Activated CD4-positive, alpha-beta memory T cell treated with anti-CD3 and anti-CD28 coated beads, Interleukin-2, amount 10 ng/mL, durations not matched to agents 7 days and 5 days (primary cell): ENCODE data around the gene SCTR. TPM values are rescaled to one million over a fixed set of nuclear protein-coding genes. Genes with fewer than 3 reads are reported as not detected.

Experiments
- CTCF ChIA-PET: fragments of 350-600 bp; sonication (Branson Sonifier 250); formaldehyde crosslinking; loops from one replicate; lab custom pipeline; 2021; ENCODE audit warnings: antibody characterized with exemption, inconsistent platforms; lab: Charles Lee
- POLR2A ChIA-PET: fragments of 350-600 bp; sonication (Branson Sonifier 250); formaldehyde crosslinking; loops from one replicate; lab custom pipeline; 2021; ENCODE audit warnings: antibody characterized with exemption; lab: Charles Lee
- DNase-seq: peaks from one replicate; pipeline ENCODE4 v3.0.0-alpha.2; 2020
- H3K27ac Mint-ChIP-seq: one replicate; pipeline ENCODE4 v1.8.0; 2021; ENCODE audit warnings: mild to moderate bottlenecking, mixed read lengths
- H3K27me3 Mint-ChIP-seq: one replicate; pipeline ENCODE4 v1.8.0; 2021; ENCODE audit warnings: mixed read lengths
- H3K36me3 Mint-ChIP-seq: one replicate; pipeline ENCODE4 v1.8.0; 2021; ENCODE audit warnings: low read depth, mixed read lengths
- H3K4me1 Mint-ChIP-seq: one replicate; pipeline ENCODE4 v1.8.0; 2021; ENCODE audit warnings: mixed read lengths
- H3K4me3 Mint-ChIP-seq: one replicate; pipeline ENCODE4 v1.8.0; 2021; ENCODE audit warnings: mild to moderate bottlenecking, mixed read lengths
- H3K9me3 Mint-ChIP-seq: one replicate; pipeline ENCODE4 v1.8.0; 2021; ENCODE audit warnings: mixed read lengths
- total RNA-seq, 2 experiments: library from RNA; stranded (reverse); gene quantifications; one replicate each; pipeline ENCODE4 v1.2.3, GENCODE V29; 2021

SCTR gene
- total RNA-seq, 2 experiments from 2014 or later: not detected

DNA sequence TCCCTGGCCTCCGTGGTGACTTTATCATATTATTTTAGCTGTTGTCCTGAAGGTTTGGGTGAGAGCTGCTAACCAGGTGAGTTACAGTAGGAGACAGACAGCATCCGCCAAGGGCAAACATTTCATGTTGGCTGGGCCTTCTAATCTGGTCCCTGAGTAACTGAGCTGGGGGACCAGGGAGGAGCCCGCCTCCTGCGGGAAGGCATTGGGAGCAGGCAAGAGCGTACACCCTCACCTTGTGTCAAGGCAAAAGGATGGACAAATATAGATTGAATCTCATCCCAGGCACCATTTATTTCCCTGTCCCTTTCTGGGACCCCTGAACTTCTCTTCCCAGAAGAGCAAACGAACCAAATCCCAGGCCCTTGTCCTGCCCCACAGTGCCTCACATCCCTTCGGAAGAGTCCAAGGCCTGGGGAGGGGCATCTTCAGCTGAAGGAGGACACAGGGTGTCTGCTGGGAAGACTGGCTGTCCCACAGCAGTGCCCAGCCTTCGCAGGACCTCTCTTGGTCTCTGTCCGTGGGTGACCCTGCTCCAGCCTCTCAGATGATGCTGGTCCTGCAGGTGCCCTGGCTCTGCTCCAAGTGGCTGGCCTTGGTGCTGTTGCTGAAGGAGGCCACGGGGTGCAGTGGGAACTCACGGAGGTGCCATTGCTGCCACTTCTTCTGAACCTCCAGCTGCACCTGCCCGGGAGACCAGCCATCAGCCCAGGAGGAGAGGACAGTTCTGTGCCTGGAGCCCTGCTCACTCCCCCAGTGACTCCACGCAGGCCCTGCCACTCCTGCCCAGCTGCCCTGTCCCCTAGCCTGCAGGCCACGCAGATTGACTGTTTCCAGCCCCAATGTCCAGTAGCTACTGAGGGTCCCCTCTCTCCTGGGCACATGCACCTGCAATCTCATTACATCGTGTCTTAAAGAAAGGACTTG is 84.4 kb downstream of the SCTR start:
- Mint-ChIP-seq H3K27me3 (no peaks in the 10 kb centered on the region), H3K4me1 (no peaks in the 10 kb centered on the region), H3K27ac (no peak overlapping the region), H3K4me3 (no peak overlapping the region), H3K36me3 (no peaks in the 10 kb centered on the region), H3K9me3 (no peaks in the 10 kb centered on the region)
- POLR2A ChIA-PET: no interaction called here
- CTCF ChIA-PET: no interaction called here
- no peak for DNase-seq

DNA sequence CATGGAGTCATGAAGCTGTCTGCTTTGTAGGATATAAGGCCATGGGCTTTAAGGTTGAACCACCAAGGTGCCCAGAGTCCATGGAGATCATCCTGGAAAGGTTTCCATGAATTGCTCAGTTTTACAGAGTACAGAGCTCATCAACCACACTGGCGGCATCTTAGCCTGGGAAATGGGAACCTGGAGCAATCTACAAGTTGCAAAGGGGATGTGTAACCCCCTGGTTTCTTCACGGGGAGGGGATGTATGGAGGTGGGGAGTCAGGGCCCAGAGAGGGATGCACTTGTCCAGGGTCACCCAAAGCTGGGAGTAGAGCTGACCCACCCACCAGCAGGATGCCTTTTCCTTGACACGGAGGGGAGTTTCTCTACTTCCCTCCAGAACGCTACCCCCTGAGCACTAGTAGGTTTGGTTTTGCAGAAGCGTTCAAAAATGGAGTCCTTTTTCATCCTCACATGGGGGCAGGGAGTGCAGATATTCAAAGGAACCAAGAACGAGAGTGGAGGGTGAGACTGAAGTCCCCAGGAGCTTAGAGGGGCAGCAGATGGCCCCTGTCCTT is 85.5 kb downstream of the SCTR start:
- Mint-ChIP-seq H3K4me1 (no peaks in the 10 kb centered on the region), H3K4me3 (no peak overlapping the region), H3K9me3 (no peaks in the 10 kb centered on the region), H3K36me3 (no peaks in the 10 kb centered on the region), H3K27me3 (peaks cover 4% of the 10 kb centered on the region), H3K27ac (no peak overlapping the region)
- ChIA-PET CTCF (no interaction called here), POLR2A (no interaction called here)
- DNase-seq: no peak

DNA sequence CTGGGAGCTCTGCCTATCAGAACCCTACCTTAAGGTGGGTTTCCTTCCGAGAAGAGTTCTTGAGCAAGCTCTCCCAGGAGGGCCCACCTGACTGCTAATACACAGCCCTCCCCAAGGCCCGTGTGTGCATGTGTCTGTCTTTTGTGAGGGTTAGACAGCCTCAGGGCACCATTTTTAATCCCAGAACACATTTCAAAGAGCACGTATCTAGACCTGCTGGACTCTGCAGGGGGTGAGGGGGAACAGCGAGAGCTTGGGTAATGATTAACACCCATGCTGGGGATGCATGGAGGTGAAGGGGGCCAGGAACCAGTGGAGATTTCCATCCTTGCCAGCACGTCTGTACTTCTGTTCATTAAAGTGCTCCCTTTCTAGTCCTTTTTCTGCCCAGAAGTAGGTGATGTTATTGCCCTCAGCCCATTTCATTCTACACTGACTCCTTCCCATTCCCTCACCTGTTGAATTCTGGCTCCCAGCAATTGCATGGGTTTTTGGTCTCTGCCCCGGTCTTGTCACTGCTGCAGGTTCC is 86.1 kb downstream of the SCTR start:
- Mint-ChIP-seq H3K9me3 (no peaks in the 10 kb centered on the region), H3K4me1 (no peaks in the 10 kb centered on the region), H3K36me3 (no peaks in the 10 kb centered on the region), H3K27ac (no peak overlapping the region), H3K4me3 (no peak overlapping the region), H3K27me3 (peaks cover 7% of the 10 kb centered on the region)
- no peak for DNase-seq
- POLR2A ChIA-PET: no interaction called here
- CTCF ChIA-PET: no interaction called here

DNA sequence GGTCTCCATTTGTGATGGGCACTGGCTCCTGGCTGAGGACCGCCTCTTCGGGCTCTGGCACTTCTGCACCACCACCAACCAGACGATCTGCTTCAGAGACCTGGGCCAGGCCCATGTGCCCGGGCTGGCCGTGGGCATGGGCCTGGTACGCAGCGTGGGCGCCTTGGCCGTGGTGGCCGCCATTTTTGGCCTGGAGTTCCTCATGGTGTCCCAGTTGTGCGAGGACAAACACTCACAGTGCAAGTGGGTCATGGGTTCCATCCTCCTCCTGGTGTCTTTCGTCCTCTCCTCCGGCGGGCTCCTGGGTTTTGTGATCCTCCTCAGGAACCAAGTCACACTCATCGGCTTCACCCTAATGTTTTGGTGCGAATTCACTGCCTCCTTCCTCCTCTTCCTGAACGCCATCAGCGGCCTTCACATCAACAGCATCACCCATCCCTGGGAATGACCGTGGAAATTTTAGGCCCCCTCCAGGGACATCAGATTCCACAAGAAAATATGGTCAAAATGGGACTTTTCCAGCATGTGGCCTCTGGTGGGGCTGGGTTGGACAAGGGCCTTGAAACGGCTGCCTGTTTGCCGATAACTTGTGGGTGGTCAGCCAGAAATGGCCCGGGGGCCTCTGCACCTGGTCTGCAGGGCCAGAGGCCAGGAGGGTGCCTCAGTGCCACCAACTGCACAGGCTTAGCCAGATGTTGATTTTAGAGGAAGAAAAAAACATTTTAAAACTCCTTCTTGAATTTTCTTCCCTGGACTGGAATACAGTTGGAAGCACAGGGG is 87.1 kb downstream of the SCTR start:
- H3K4me1 Mint-ChIP-seq: peaks cover 1% of the 10 kb centered on the region
- no peak overlapping the region for H3K27ac Mint-ChIP-seq
- peaks cover 17% of the 10 kb centered on the region for H3K27me3 Mint-ChIP-seq
- no peaks in the 10 kb centered on the region for H3K9me3 Mint-ChIP-seq
- H3K36me3 Mint-ChIP-seq: no peaks in the 10 kb centered on the region
- ChIA-PET POLR2A (no interaction called here), CTCF (no interaction called here)
- DNase-seq: no peak
- no peak overlapping the region for H3K4me3 Mint-ChIP-seq

DNA sequence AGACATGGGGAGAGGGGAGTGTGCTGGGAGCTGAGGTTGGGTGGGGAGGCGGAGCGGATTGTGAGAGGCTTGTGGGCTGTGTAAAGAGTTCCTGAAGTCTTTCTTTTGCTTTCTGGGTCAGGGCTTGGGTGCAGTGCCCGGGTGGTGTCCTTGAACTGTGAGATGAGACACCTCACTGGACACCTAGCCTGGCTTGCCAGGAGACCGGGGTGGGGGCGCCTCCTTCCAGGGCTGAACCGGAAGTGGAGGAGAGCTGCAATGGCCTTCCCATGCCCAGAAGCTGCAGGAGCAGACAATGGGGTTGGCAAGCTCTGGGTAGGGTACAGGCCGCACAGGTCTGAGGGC is 88.4 kb downstream of the SCTR start:
- CTCF ChIA-PET: no interaction called here
- Mint-ChIP-seq H3K27me3 (peaks cover 23% of the 10 kb centered on the region), H3K27ac (no peak overlapping the region), H3K36me3 (no peaks in the 10 kb centered on the region), H3K4me3 (no peak overlapping the region), H3K9me3 (no peaks in the 10 kb centered on the region), H3K4me1 (peaks cover 4% of the 10 kb centered on the region)
- POLR2A ChIA-PET: no interaction called here
- no peak for DNase-seq

DNA sequence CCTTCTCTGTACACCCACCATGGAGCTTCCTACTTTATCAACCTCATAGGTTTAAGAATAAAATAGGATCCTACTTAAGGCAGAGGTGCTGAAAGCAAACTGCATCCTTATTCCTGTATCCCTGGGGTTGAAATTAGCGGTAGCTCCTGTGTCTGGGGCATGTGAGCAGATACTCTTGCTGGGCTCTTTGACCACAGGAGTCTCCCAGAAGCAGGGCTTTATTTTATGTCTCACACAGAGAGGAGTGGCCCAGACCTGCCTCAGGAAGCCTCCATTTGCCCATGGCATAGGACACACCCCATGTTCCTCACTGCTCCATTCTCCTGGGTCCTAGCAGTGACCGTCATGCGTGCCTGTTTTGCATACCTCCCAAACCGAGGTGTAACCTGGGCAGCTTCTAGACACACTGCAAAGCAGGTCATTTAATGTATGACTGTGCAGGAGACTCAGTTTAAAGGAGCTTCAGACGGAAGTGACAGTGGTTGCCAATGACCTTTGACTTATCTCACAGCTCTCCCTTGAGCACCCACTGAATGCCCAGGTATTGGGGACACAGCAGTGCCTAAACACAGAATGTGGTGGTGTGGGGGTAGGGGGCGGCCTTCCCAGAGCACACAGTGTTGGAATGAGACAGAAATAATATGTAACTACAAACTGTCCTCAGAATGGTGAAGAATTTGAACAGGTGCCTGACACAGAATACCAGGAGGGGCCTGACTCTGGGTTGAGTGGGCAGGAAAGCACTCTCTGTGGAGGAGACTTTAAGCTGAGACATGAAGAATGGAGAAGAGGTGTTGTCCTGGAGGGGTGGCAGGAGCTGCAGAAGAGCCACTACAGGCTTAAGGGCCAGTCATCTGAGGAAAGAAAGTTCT is 89.0 kb downstream of the SCTR start:
- no peak for DNase-seq
- ChIA-PET POLR2A (no interaction called here), CTCF (no interaction called here)
- no peak overlapping the region for H3K4me3 Mint-ChIP-seq
- H3K4me1 Mint-ChIP-seq: peaks cover 4% of the 10 kb centered on the region
- no peaks in the 10 kb centered on the region for H3K9me3 Mint-ChIP-seq
- peaks cover 29% of the 10 kb centered on the region for H3K27me3 Mint-ChIP-seq
- no peaks in the 10 kb centered on the region for H3K36me3 Mint-ChIP-seq
- H3K27ac Mint-ChIP-seq: no peak overlapping the region

DNA sequence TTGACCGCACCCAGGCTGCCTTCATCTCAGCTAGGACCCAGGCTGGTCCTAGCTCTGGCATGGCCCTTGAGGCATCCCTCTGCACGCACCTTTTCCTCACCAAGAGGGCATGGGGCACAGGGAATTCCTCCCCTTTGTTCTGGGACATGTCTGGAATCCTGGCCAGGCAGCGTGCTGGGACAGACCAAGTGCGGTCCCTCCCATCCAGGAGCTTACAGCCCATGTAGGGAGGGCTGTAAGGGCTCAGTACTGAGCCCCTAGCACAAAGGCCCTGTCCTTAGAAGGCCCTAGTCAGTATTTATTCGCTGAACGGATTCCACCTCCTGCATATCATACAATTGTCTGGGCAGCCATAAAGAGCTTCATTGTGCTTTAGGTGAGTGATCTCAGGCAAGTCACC is 89.6 kb downstream of the SCTR start:
- POLR2A ChIA-PET: no interaction called here
- no peak overlapping the region for H3K27ac Mint-ChIP-seq
- peaks cover 36% of the 10 kb centered on the region for H3K27me3 Mint-ChIP-seq
- H3K9me3 Mint-ChIP-seq: no peaks in the 10 kb centered on the region
- H3K4me3 Mint-ChIP-seq: no peak overlapping the region
- CTCF ChIA-PET: no interaction called here
- no peaks in the 10 kb centered on the region for H3K36me3 Mint-ChIP-seq
- DNase-seq: no peak
- H3K4me1 Mint-ChIP-seq: peaks cover 4% of the 10 kb centered on the region

DNA sequence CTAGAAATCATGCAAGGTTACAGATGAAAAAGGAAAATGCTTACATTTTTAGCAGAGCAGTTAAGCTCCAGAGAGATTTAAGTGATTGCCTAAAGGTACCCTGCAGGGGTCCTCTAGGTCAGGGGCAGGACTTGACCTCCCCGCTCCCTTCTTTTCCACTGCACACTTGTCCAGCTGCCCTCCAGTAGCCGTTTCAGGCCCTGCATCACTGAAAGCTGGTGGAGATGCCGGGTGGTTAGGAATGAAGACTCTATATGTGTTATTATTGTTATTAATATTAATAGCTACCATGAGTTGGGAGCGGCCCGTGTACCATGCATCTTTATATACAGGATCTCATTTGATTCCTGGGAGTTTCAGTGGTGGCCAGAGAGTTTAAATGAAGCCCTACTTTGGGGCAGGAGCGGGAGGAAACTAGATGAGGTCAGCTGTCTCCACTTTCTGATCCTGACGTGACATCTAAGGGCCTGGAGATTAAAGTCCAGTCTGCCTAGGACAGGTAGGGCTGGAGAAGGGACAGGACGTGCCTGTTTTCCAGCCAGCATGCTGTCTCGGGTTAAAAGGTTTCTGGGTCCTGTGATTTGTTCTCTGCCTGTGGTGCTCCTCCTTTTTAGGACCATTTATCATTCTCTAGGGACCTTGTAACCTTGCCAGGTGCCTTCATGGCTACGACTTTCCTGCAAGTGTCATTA is 90.5 kb downstream of the SCTR start:
- H3K27ac Mint-ChIP-seq: no peak overlapping the region
- no peaks in the 10 kb centered on the region for H3K9me3 Mint-ChIP-seq
- peaks cover 42% of the 10 kb centered on the region for H3K27me3 Mint-ChIP-seq
- DNase-seq: no peak
- ChIA-PET CTCF (no interaction called here), POLR2A (no interaction called here)
- H3K4me1 Mint-ChIP-seq: peaks cover 4% of the 10 kb centered on the region
- H3K36me3 Mint-ChIP-seq: no peaks in the 10 kb centered on the region
- H3K4me3 Mint-ChIP-seq: no peak overlapping the region

DNA sequence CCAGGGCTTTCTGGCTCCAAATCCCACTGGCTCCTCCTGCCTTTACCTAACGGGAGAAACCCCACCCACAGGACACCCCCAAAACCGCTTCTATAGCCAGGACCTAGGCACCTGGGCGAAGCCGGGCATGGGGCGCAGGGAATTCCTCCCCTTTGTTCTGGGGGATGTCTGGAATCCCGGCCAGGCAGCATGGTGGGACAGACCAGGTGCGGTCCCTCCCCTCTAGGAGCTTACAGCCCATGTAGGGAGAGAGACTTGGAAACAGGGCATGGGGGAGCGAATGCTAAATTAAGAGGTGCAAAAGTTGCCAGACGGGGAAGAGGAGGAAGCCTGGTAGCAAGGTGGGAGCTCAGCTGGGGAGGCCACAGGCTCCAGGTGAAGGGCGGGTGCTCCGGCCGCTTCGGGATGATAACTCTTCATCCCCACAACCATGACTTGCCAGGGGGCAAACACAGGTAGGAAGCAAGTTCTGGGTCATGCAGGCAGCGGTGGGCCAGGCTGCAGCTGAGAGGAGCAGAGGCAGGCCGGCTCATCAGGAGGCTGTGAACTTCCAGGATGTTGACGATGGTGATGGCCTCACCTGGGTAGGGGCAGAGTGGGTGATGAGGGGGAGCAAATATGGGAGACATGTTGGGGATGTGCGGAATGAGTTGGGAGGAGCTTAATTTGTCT is 91.3 kb downstream of the SCTR start:
- CTCF ChIA-PET: no interaction called here

DNA sequence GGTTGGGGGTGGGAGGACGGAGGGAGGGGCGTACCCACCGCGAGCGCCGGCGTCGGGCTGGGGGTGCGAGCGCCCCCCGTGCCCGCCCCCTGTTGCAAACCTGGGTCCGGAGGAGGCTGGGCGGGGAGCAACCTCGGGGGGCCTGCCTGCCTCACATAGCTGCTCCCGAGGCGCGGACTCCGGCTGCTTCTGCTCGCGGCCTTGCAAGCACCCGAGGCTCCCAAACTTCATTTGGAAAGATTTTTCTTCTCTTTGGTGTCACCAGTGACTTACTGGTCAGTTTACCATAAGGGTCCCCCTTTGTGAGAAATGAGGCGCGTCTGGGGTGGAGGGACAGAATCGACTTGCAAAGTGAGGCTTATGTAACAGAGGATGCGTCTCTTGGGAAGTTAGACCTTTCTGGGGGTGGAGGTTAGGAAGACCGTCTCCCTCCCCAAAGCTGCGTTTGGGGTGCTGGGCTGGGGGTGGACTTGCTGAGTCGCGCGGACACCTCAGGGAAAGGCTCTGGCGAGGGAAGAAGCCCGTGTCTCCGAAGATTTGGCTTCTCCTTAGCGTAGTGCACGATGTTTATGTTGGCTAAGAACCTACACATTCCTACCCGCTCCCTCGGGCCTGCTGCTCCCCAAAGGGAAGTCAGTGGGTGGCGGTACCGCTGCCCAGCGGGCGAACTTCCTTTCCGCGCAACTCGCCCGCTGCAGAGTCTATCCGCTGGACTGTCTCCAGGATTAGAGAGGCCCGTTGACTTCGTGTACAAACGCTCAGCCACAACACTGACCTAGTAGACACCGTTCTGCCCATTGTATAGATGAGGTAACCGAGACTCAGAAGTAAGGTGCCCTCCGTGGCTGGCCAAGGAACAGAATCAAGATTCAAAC is 92.1 kb downstream of the SCTR start:
- peaks cover 56% of the 10 kb centered on the region for H3K27me3 Mint-ChIP-seq
- no peak overlapping the region for H3K27ac Mint-ChIP-seq
- CTCF ChIA-PET: no interaction called here
- H3K4me3 Mint-ChIP-seq: no peak overlapping the region
- H3K36me3 Mint-ChIP-seq: no peaks in the 10 kb centered on the region
- POLR2A ChIA-PET: no interaction called here
- H3K4me1 Mint-ChIP-seq: peaks cover 4% of the 10 kb centered on the region
- no peak for DNase-seq
- no peaks in the 10 kb centered on the region for H3K9me3 Mint-ChIP-seq

More for the DNA sequence above, 91.3 kb downstream of the SCTR start:
- Mint-ChIP-seq H3K4me3 (no peak overlapping the region), H3K27ac (no peak overlapping the region), H3K9me3 (no peaks in the 10 kb centered on the region), H3K36me3 (no peaks in the 10 kb centered on the region), H3K27me3 (peaks cover 48% of the 10 kb centered on the region), H3K4me1 (peaks cover 4% of the 10 kb centered on the region)
- DNase-seq: no peak
- POLR2A ChIA-PET: no interaction called here
